Measurements from ENCODE around the gene HBE1.

DNA sequence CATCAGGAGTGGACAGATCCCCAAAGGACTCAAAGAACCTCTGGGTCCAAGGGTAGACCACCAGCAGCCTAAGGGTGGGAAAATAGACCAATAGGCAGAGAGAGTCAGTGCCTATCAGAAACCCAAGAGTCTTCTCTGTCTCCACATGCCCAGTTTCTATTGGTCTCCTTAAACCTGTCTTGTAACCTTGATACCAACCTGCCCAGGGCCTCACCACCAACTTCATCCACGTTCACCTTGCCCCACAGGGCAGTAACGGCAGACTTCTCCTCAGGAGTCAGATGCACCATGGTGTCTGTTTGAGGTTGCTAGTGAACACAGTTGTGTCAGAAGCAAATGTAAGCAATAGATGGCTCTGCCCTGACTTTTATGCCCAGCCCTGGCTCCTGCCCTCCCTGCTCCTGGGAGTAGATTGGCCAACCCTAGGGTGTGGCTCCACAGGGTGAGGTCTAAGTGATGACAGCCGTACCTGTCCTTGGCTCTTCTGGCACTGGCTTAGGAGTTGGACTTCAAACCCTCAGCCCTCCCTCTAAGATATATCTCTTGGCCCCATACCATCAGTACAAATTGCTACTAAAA is 42.9 kb downstream of the HBE1 start, which contains the start of gene HBB:
- TF ChIP-seq, protein P1, sequence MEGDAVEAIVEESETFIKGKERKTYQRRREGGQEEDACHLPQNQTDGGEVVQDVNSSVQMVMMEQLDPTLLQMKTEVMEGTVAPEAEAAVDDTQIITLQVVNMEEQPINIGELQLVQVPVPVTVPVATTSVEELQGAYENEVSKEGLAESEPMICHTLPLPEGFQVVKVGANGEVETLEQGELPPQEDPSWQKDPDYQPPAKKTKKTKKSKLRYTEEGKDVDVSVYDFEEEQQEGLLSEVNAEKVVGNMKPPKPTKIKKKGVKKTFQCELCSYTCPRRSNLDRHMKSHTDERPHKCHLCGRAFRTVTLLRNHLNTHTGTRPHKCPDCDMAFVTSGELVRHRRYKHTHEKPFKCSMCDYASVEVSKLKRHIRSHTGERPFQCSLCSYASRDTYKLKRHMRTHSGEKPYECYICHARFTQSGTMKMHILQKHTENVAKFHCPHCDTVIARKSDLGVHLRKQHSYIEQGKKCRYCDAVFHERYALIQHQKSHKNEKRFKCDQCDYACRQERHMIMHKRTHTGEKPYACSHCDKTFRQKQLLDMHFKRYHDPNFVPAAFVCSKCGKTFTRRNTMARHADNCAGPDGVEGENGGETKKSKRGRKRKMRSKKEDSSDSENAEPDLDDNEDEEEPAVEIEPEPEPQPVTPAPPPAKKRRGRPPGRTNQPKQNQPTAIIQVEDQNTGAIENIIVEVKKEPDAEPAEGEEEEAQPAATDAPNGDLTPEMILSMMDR (IDR thresholded peaks at IDR 0.05) = no peak
- TF ChIP-seq POLR2AphosphoS5 (IDR thresholded peaks at IDR 0.05; ENCODE audit: low read depth, low read length) = no peak

Data from Panc1 (cell line).